ENCODE data around the gene SIVA1.

Gene SIVA1

DNA sequence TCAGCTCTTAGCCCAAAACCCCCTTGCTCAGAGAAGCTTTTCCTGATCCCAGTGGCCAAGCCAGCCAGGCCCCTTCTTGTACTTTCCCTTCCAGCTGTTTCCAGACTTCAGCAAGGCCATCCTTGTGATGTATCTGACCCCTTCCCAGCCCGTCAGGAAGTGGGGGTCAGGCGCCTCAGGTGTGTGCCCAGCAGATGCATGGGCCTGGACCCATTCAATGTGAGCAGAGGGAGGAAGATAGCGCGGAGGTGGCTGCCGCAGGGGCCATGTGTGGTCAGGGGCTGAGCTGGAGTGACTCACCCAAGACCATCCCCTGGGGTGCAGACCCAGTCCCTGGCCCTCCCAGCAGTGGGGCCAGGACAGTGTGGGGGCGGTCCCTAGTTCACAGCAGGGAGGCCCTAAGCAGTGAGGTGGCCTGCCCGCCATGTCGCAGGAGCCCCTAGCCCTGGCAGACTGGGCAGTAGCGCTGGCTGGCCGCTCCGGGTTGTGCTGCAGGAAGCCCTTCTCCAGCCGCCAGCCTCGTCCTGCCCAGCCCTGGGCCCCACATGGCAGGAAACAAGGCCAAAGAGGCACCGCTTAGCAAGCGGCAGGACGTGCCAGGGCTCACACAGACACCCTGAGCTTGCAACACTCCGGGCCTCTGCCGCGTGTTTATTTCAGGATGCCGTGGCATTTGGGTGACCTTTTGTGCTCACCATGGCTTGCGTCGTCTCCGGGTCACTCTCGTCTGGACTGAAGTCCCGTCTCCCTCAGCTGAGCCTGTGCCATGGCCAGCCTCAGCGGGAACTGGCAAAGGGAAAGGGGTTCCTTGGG lies 16.9 kb upstream of the SIVA1 start:
- Histone ChIP-seq H3K4me3 (ENCODE audit: low read depth, low read length) (no peak overlapping the region), H3K4me1 (ENCODE audit: control insufficient read depth, insufficient read depth, low read length) (no peaks in the 10 kb centered on the region), H3K27ac (ENCODE audit: extremely low read depth, low read depth, low read length) (no peak overlapping the region), H3K36me3 (ENCODE audit: control insufficient read depth in 2 of 2, insufficient read depth in 1 of 2, low read length in 2 of 2) (no peaks in the 10 kb centered on the region), H3K9me3 (ENCODE audit: control insufficient read depth, insufficient read depth, low read depth, low read length) (no peaks in the 10 kb centered on the region)
- ChIA-PET POLR2A (no interaction called here), CTCF (interaction anchor here (0.5 to 2.4 kb wide), 8 partner anchors 10 to 296 kb away, joined by 3 to 12 read pairs (median 4); partner anchors contain the start of gene ADSS1)
- TF ChIP-seq, protein P1, sequence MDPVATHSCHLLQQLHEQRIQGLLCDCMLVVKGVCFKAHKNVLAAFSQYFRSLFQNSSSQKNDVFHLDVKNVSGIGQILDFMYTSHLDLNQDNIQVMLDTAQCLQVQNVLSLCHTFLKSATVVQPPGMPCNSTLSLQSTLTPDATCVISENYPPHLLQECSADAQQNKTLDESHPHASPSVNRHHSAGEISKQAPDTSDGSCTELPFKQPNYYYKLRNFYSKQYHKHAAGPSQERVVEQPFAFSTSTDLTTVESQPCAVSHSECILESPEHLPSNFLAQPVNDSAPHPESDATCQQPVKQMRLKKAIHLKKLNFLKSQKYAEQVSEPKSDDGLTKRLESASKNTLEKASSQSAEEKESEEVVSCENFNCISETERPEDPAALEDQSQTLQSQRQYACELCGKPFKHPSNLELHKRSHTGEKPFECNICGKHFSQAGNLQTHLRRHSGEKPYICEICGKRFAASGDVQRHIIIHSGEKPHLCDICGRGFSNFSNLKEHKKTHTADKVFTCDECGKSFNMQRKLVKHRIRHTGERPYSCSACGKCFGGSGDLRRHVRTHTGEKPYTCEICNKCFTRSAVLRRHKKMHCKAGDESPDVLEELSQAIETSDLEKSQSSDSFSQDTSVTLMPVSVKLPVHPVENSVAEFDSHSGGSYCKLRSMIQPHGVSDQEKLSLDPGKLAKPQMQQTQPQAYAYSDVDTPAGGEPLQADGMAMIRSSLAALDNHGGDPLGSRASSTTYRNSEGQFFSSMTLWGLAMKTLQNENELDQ (tag by site-specific recombination; IDR thresholded peaks at IDR 0.05; ENCODE audit: low read depth), result no peak
- TF ChIP-seq, protein P2, sequence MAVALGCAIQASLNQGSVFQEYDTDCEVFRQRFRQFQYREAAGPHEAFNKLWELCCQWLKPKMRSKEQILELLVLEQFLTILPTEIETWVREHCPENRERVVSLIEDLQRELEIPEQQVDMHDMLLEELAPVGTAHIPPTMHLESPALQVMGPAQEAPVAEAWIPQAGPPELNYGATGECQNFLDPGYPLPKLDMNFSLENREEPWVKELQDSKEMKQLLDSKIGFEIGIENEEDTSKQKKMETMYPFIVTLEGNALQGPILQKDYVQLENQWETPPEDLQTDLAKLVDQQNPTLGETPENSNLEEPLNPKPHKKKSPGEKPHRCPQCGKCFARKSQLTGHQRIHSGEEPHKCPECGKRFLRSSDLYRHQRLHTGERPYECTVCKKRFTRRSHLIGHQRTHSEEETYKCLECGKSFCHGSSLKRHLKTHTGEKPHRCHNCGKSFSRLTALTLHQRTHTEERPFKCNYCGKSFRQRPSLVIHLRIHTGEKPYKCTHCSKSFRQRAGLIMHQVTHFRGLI (tag by site-specific recombination; IDR thresholded peaks at IDR 0.05), result peak; percentile 71; the same call in 1 of the 2 replicates
- no peak for TF ChIP-seq ZFP3 (tag by site-specific recombination; IDR thresholded peaks at IDR 0.05; ENCODE audit: low read depth)
- no peak for TF ChIP-seq ZNF791 (tag by site-specific recombination; IDR thresholded peaks at IDR 0.05)
- 0 out of 2 replicates have a peak, but pooled peaks have one; percentile 12 for TF ChIP-seq GLIS2 (tag by site-specific recombination; IDR thresholded peaks at IDR 0.05)
- no peak for TF ChIP-seq REPIN1 (tag by site-specific recombination; IDR thresholded peaks at IDR 0.05; ENCODE audit: low read depth)
- no peak for TF ChIP-seq ZBTB8A (tag by site-specific recombination; IDR thresholded peaks at IDR 0.05)
- TF ChIP-seq ZIC2 (tag by site-specific recombination; IDR thresholded peaks at IDR 0.05), result peak; percentile 38
- TF ChIP-seq ZNF157 (tag by site-specific recombination; IDR thresholded peaks at IDR 0.05), result no peak
- TF ChIP-seq ZNF585B (tag by site-specific recombination; IDR thresholded peaks at IDR 0.05), result no peak
- no peak for TF ChIP-seq ZNF639 (tag by site-specific recombination; IDR thresholded peaks at IDR 0.05)
- TF ChIP-seq ZNF394 (tag by site-specific recombination; IDR thresholded peaks at IDR 0.05; ENCODE audit: borderline replicate concordance), result no peak
- no peak for TF ChIP-seq ZNF768 (tag by site-specific recombination; IDR thresholded peaks at IDR 0.05)

GRCh38 chr14:104738375-104739019 lies 14.4 kb upstream of the SIVA1 start:
- no peaks in the 10 kb centered on the region for H3K36me3 ChIP-seq (ENCODE audit: control insufficient read depth in 2 of 2, insufficient read depth in 1 of 2, low read length in 2 of 2)
- no peaks in the 10 kb centered on the region for H3K9me3 ChIP-seq (ENCODE audit: control insufficient read depth, insufficient read depth, low read depth, low read length)
- ChIA-PET POLR2A (interaction anchor here (0.8 kb wide), 1 partner anchor 14 kb away, joined by 6 read pairs; the partner anchor contains the start of gene SIVA1), CTCF (interaction anchor here (0.5 to 2.4 kb wide), 2 partner anchors 15 to 16 kb away, joined by 3 to 12 read pairs (median 4); partner anchors contain the start of gene ADSS1)
- TF ChIP-seq FEZF1 (tag by site-specific recombination; IDR thresholded peaks at IDR 0.05), result no peak
- TF ChIP-seq ZNF146 (tag by site-specific recombination; IDR thresholded peaks at IDR 0.05), result no peak
- no peak for TF ChIP-seq ZNF214 (tag by site-specific recombination; IDR thresholded peaks at IDR 0.05; ENCODE audit: borderline replicate concordance)
- TF ChIP-seq ZNF48 (tag by site-specific recombination; IDR thresholded peaks at IDR 0.05), result no peak
- TF ChIP-seq ZNF785 (tag by site-specific recombination; IDR thresholded peaks at IDR 0.05), result no peak
- no peak for TF ChIP-seq ZBTB20 (tag by site-specific recombination; IDR thresholded peaks at IDR 0.05)
- TF ChIP-seq, protein P3, sequence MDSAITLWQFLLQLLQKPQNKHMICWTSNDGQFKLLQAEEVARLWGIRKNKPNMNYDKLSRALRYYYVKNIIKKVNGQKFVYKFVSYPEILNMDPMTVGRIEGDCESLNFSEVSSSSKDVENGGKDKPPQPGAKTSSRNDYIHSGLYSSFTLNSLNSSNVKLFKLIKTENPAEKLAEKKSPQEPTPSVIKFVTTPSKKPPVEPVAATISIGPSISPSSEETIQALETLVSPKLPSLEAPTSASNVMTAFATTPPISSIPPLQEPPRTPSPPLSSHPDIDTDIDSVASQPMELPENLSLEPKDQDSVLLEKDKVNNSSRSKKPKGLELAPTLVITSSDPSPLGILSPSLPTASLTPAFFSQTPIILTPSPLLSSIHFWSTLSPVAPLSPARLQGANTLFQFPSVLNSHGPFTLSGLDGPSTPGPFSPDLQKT (IDR thresholded peaks at IDR 0.05; ENCODE audit: borderline replicate concordance, low read depth, low read length), result no peak
- H3K4me1 ChIP-seq (ENCODE audit: control insufficient read depth, insufficient read depth, low read length), result no peaks in the 10 kb centered on the region
- H3K4me3 ChIP-seq (ENCODE audit: low read depth, low read length), result no peak overlapping the region
- no peak overlapping the region for H3K27ac ChIP-seq (ENCODE audit: extremely low read depth, low read depth, low read length)
